Ascending aorta (tissue), 2 donors: ENCODE data around the gene GAS2L2. TPM values are rescaled to one million over a fixed set of nuclear protein-coding genes. Genes with fewer than 3 reads are reported as not detected.
"Not testable (repeated sequence)": the region's sequence is repeated elsewhere in the genome, so short reads cannot be mapped to it uniquely, and the experiment has no call there.

Experiments used
- DNase-seq, 2 donors: peaks; one replicate each; pipeline ENCODE4 v3.0.0-alpha.2; 2019; ENCODE audit warnings: low spot score in 2 of 2
- H3K27ac ChIP-seq, 2 donors: fragments of 200-600 bp; sonication (generic); one replicate each; pipeline ENCODE4 v1.5.1; 2016 to 2017; ENCODE audit warnings: mild to moderate bottlenecking in 1 of 2
- H3K27me3 ChIP-seq: fragments of 200-600 bp; sonication (generic); one replicate; pipeline ENCODE4 v1.5.1; 2017
- H3K36me3 ChIP-seq, 2 donors: fragments of 200-600 bp; sonication (generic); one replicate each; pipeline ENCODE4 v1.5.1; 2016
- H3K4me1 ChIP-seq, 2 donors: fragments of 200-600 bp; sonication (generic); one replicate each; pipeline ENCODE4 v1.5.1; 2016 to 2017; ENCODE audit warnings: mild to moderate bottlenecking in 1 of 2
- H3K4me3 ChIP-seq, 2 donors: fragments of 200-600 bp; sonication (generic); one replicate each; pipeline ENCODE4 v1.5.1; 2016 to 2017; ENCODE audit warnings: mild to moderate bottlenecking in 1 of 2
- H3K9me3 ChIP-seq, 2 donors: fragments of 200-600 bp; sonication (generic); one replicate each; pipeline ENCODE4 v1.5.1; 2016
- intact Hi-C: fragments of 100-400 bp; cut with DNase I; formaldehyde crosslinking; loops from one replicate; pipeline ENCODE4 v1.15.1; 2023
- total RNA-seq: library from RNA; depleted of rRNA; stranded (reverse); fragments of >200 nt; gene quantifications from one replicate; pipeline ENCODE4 v1.1.0, GENCODE V29; 2016
- TF ChIP-seq, protein P1 (sequence below), 3 experiments: fragments of 200-600 bp in 2 of 3; fragments of 450-650 bp in 1 of 3; sonication (generic) in 2 of 3; IDR thresholded peaks; one replicate each; pipeline ENCODE4 v1.5.1; 2016 to 2019; ENCODE audit warnings: antibody characterized with exemption in 3 of 3, mild to moderate bottlenecking in 1 of 3, moderate library complexity in 1 of 3

Gene GAS2L2
- total RNA-seq, 1 donor from 2014 or later = not detected

DNA sequence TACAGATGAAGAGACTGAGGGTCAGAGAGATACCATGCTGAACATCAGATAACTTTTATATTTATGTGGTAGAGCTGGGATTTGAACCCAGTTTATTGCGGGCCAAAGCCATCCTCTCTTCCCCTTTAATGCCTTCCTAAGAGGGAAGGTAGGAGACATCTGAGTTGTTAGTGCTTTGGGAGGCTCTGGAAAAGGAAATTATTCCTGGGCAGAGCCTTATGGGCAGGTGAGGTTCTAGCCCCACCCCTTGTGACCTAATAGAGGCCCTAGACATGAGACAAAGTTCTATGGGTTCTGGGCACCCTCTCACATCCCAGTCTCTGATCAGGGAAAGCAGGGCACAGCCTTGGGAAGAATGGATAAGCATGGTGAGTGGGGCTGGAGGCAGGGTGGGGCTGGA lies 7.5 kb upstream of the GAS2L2 start, which contains the start of gene C17orf50:
TSS of gene C17orf50 (plus strand) at position 301 of the 400 bp plus-strand sequence. CDS start at position 356, 55 bp downstream.
- TF ChIP-seq, protein P1, sequence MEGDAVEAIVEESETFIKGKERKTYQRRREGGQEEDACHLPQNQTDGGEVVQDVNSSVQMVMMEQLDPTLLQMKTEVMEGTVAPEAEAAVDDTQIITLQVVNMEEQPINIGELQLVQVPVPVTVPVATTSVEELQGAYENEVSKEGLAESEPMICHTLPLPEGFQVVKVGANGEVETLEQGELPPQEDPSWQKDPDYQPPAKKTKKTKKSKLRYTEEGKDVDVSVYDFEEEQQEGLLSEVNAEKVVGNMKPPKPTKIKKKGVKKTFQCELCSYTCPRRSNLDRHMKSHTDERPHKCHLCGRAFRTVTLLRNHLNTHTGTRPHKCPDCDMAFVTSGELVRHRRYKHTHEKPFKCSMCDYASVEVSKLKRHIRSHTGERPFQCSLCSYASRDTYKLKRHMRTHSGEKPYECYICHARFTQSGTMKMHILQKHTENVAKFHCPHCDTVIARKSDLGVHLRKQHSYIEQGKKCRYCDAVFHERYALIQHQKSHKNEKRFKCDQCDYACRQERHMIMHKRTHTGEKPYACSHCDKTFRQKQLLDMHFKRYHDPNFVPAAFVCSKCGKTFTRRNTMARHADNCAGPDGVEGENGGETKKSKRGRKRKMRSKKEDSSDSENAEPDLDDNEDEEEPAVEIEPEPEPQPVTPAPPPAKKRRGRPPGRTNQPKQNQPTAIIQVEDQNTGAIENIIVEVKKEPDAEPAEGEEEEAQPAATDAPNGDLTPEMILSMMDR (IDR thresholded peaks at IDR 0.05) = no peak
- Histone ChIP-seq H3K27me3 (no peaks in the 10 kb centered on the region), H3K9me3 (no peaks in the 10 kb centered on the region), H3K27ac (no peak within 1 kb of the TSS), H3K4me3 (no peak within 1 kb of the TSS), H3K4me1 (peaks cover 2 to 10% of the 10 kb centered on the region in 2 donors), H3K36me3 (no peaks in the 10 kb centered on the region)
- intact Hi-C loops = no loop called here
- DNase-seq = no peak

DNA sequence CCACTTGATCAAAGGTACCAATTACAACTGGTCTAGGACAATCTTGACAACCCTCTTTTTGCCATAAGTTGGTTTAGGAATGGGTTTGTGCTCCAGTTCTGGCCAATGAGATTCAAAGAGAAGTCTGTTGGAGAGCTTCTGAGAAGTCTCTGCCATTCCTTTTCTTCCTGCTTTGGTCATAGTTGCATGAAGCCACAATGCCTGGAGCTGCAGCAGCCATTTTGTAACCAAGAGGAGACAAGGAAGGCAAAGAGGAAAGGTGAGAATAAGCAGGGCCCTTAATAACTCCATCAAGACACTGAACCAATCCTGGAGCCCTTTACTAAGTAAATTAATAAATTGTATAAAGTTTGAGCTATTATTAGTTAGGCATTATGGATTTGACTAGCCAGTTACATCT lies 4.2 kb upstream of the GAS2L2 start:
- no peaks in the 10 kb centered on the region for H3K36me3 ChIP-seq
- TF ChIP-seq, protein P1 (IDR thresholded peaks at IDR 0.05) = no peak
- no peaks in the 10 kb centered on the region for H3K4me1 ChIP-seq
- intact Hi-C loops = no loop called here
- no peak for DNase-seq
- H3K4me3 ChIP-seq = no peak overlapping the region
- no peak overlapping the region for H3K27ac ChIP-seq
- H3K27me3 ChIP-seq = no peaks in the 10 kb centered on the region
- H3K9me3 ChIP-seq = no peaks in the 10 kb centered on the region

DNA sequence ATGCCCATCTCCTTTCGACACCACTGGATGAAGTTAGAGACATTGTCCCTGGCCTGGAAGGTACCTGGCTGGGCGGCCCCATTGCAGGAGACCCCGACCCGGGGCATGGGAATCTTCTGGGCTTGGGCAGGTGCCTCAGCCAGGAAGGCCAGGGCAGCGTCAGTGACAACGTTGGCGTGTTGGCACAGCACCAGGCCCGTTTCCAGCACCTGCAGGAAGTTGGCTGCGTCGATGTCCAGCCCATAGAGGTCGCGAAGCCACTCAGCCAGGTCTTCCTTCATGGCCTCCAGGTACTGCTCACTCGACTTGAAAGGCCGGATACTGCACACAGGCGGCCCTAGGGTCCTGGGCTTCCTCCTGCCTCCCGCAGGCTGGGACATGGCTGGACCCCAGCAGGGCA lies 568 bp downstream of the GAS2L2 start:
- Histone ChIP-seq H3K27ac (no peak overlapping the region), H3K27me3 (no peaks in the 10 kb centered on the region), H3K9me3 (no peaks in the 10 kb centered on the region), H3K36me3 (no peaks in the 10 kb centered on the region), H3K4me3 (no peak overlapping the region), H3K4me1 (peaks cover 0 to 5% of the 10 kb centered on the region in 2 donors)
- TF ChIP-seq, protein P1 (IDR thresholded peaks at IDR 0.05) = no peak
- intact Hi-C loops = no loop called here
- no peak for DNase-seq

DNA sequence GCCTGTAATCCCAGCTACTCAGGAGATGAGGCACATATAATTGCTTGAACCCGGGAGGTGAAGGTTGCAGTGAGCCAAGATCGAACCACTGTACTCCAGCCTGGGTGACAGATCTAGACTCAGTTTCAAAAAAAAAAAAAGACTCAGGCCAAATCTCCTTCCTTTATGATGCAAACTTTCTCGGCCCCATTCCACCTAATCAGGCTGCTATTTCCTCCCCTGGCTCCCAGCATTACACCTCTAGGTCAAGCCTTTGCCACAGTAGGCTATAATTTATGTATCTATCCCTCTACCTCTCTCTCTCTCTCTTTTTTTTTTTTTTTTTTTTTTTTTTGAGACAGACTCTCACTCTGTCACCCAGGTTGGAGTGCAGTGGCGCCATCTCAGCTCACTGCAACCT lies 1.5 kb downstream of the GAS2L2 start:
- H3K4me1 ChIP-seq, H3K27me3 ChIP-seq, H3K9me3 ChIP-seq, intact Hi-C loops, DNase-seq, H3K4me3 ChIP-seq, H3K27ac ChIP-seq, H3K36me3 ChIP-seq: not testable (repeated sequence)

DNA sequence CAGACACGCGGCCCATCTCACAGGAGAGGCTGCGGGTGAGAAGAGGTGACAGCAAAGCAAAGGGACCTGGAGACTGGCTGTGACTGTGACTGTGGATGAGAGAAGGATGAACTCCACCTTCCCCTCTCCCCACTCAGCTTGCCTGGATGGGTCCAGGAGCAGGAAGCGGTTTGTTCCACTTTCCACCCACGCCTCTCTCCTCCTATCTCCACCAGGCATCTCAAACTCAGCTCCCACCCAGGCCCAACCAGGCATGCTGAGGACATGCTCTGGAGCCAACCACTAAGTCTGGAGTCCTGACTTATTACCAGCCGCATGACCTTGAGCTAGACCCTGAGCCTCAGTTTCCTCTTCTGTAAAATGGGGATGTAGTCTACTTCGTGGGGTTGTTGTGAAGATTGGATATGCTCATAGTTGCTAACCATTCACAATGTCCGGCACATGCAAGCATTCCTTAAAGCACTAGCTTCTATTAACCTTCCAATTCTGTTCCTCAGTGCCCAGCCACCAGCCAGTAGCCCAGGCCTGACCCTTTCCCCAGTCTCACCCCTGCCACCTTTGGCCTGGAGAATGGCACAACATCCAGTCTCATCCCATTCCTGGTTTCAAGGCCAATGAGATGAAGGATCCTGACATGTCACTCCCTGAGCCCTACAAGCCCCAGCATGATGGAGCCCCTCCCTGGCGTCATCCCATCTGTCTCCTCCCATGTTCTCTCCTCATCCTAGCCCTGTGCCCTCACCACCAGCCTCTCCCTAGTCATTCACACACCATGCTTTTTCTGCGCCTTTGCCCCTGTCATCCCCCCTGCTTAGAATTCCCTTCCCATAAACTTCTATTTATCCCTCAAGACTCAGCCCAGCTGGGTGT lies 2.3 kb downstream of the GAS2L2 start:
- DNase-seq = no peak
- no peaks in the 10 kb centered on the region for H3K27me3 ChIP-seq
- no peak overlapping the region for H3K27ac ChIP-seq
- H3K4me1 ChIP-seq = peaks cover 0 to 5% of the 10 kb centered on the region in 2 donors
- H3K9me3 ChIP-seq = no peaks in the 10 kb centered on the region
- intact Hi-C loops = no loop called here
- TF ChIP-seq, protein P1 (IDR thresholded peaks at IDR 0.05) = no peak
- H3K4me3 ChIP-seq = no peak overlapping the region
- no peaks in the 10 kb centered on the region for H3K36me3 ChIP-seq
